ENCODE results near the gene AGRN. TPM values are rescaled to one million over a fixed set of nuclear protein-coding genes. Genes with fewer than 3 reads are reported as not detected.

AGRN gene
- polyA plus RNA-seq (2013, experiment 1 of 2): 79.8 TPM
- polyA plus RNA-seq (2013, experiment 2 of 2): 78.9 TPM

DNA sequence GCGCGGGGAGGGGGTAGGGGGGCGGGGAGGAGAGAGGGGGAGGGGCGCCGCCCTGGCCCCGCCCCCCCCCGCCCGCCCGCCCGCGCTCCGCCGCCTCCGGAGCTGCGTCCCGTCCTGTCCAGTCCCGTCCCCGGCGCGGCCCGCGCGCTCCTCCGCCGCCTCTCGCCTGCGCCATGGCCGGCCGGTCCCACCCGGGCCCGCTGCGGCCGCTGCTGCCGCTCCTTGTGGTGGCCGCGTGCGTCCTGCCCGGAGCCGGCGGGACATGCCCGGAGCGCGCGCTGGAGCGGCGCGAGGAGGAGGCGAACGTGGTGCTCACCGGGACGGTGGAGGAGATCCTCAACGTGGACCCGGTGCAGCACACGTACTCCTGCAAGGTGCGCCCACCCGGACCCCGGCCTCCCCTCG is at the start of gene AGRN:
AGRN (plus strand) TSS at position 121 of the 405 bp plus-strand sequence; CDS start at position 174, 53 bp downstream.
- Histone ChIP-seq H3K9ac (ENCODE audit: low read depth, low read length, poor library complexity) (peak within 1 kb of the TSS; percentile 96), H3K36me3 (replicated peaks in 1 of 2; ENCODE audit: control insufficient read depth in 2 of 2, insufficient read depth in 2 of 2, low read length in 2 of 2) (peaks cover 2 to 25% of the 10 kb centered on the region in 2 donors), H3K4me1 (ENCODE audit: control insufficient read depth in 2 of 2, insufficient read depth in 1 of 2, low read depth in 1 of 2, low read length in 2 of 2) (peaks cover 12 to 28% of the 10 kb centered on the region in 2 donors), H3K27me3 (ENCODE audit: control insufficient read depth in 3 of 3, insufficient read depth in 3 of 3, low read depth in 1 of 3, low read length in 3 of 3) (no peaks in the 10 kb centered on the region), H3K79me1 (ENCODE audit: low read depth, low read length) (peaks cover 28% of the 10 kb centered on the region), H3K27ac (replicated peaks; ENCODE audit: low read length) (peak within 1 kb of the TSS; percentile 95), H2BK120ac (ENCODE audit: low read depth, low read length) (peak within 1 kb of the TSS; percentile 94), H3K4ac (ENCODE audit: low read length) (peak within 1 kb of the TSS; percentile 89), H2BK5ac (ENCODE audit: low read length) (peak within 1 kb of the TSS; percentile 93), H3K4me3 (ENCODE audit: low read length in 2 of 2) (peak within 1 kb of the TSS; percentile 90 to 97), H4K8ac (ENCODE audit: low read depth, low read length) (peak within 1 kb of the TSS; percentile 82), H3K14ac (ENCODE audit: low read length) (peak within 1 kb of the TSS; percentile 97), H2BK15ac (ENCODE audit: low read length) (peak within 1 kb of the TSS; percentile 98), H2AK5ac (ENCODE audit: low read depth, low read length) (peak within 1 kb of the TSS; percentile 99), H2BK12ac (ENCODE audit: low read length) (peak within 1 kb of the TSS; percentile 58), H4K91ac (ENCODE audit: low read depth, low read length, poor library complexity) (peak within 1 kb of the TSS; percentile 85), H3K4me2 (ENCODE audit: insufficient read depth, low read length, poor library complexity, severe bottlenecking) (peak within 1 kb of the TSS; percentile 84), H3K23ac (ENCODE audit: low read depth, low read length, poor library complexity) (peak within 1 kb of the TSS; percentile 91), H2AFZ (ENCODE audit: low read length) (peak within 1 kb of the TSS; percentile 79), H3K18ac (ENCODE audit: low read length) (peak within 1 kb of the TSS; percentile 100), H3K9me3 (replicated peaks in 1 of 2; ENCODE audit: control insufficient read depth in 2 of 2, insufficient read depth in 1 of 2, low read depth in 1 of 2, low read length in 2 of 2) (no peaks in the 10 kb centered on the region)
- no peak for DNase-seq (ENCODE audit: low spot score)
- WGBS, 2 donors (ENCODE audit: extremely low coverage in 2 of 2, insufficient read length in 2 of 2, insufficient replicate concordance in 1 of 2): no CpG with 5 or more reads among the region's 58 CpGs

DNA sequence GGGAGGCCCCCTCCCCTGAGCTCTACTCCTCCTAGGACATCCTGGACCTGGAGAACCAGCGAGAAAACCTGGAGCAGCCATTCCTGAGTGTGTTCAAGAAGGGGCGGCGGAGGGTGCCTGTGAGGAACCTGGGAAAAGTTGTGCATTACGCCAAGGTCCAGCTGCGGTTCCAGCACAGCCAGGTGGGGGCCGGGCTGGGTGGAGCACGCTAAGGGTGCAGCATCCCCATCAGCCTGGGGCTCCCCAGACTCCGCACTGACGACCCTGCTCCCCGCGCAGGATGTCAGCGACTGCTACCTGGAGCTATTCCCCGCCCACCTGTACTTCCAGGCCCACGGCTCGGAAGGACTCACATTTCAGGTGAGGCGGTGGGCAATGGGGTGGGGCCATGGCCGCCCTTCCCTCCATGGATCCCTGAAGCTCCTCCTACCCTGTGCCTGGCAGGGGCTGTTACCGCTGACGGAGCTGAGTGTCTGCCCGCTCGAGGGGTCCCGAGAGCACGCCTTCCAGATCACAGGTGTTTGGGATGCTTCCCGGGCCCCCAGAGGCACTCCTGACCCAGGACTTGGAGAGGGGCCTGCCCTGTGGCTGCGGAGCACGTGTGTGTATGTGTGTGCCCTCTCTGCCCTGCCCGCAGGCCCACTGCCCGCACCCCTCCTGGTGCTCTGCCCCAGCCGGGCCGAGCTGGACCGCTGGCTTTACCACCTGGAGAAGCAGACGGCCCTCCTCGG is 49.5 kb upstream of the AGRN start:
- DNase-seq (ENCODE audit: low spot score): no peak
- H4K8ac ChIP-seq (ENCODE audit: low read depth, low read length): no peak overlapping the region
- no peak overlapping the region for H3K9ac ChIP-seq (ENCODE audit: low read depth, low read length, poor library complexity)
- peaks cover 0 to 6% of the 10 kb centered on the region in 2 donors for H3K9me3 ChIP-seq (replicated peaks in 1 of 2; ENCODE audit: control insufficient read depth in 2 of 2, insufficient read depth in 1 of 2, low read depth in 1 of 2, low read length in 2 of 2)
- peak overlapping the region; percentile 58 for H2BK15ac ChIP-seq (ENCODE audit: low read length)
- no peak overlapping the region for H2AFZ ChIP-seq (ENCODE audit: low read length)
- no peak overlapping the region for H2BK5ac ChIP-seq (ENCODE audit: low read length)
- no peaks in the 10 kb centered on the region for H3K79me1 ChIP-seq (ENCODE audit: low read depth, low read length)
- peak overlapping the region; percentile 64 for H3K18ac ChIP-seq (ENCODE audit: low read length)
- no peak overlapping the region for H2BK120ac ChIP-seq (ENCODE audit: low read depth, low read length)
- H3K36me3 ChIP-seq (replicated peaks in 1 of 2; ENCODE audit: control insufficient read depth in 2 of 2, insufficient read depth in 2 of 2, low read length in 2 of 2): peaks cover 0 to 2% of the 10 kb centered on the region in 2 donors
- no peak overlapping the region for H3K27ac ChIP-seq (replicated peaks; ENCODE audit: low read length)
- no peak overlapping the region for H3K4ac ChIP-seq (ENCODE audit: low read length)
- H3K27me3 ChIP-seq (ENCODE audit: control insufficient read depth in 3 of 3, insufficient read depth in 3 of 3, low read depth in 1 of 3, low read length in 3 of 3): peaks cover 15 to 95% (median 70%) of the 10 kb centered on the region in 3 experiments
- no peak overlapping the region for H2BK12ac ChIP-seq (ENCODE audit: low read length)
- no peak overlapping the region for H4K91ac ChIP-seq (ENCODE audit: low read depth, low read length, poor library complexity)
- H3K4me2 ChIP-seq (ENCODE audit: insufficient read depth, low read length, poor library complexity, severe bottlenecking): no peak overlapping the region
- H3K23ac ChIP-seq (ENCODE audit: low read depth, low read length, poor library complexity): no peak overlapping the region
- no CpG with 5 or more reads among the region's 33 CpGs for WGBS, 2 donors (ENCODE audit: extremely low coverage in 2 of 2, insufficient read length in 2 of 2, insufficient replicate concordance in 1 of 2)
- H3K4me1 ChIP-seq (ENCODE audit: control insufficient read depth in 2 of 2, insufficient read depth in 1 of 2, low read depth in 1 of 2, low read length in 2 of 2): peaks cover 2 to 14% of the 10 kb centered on the region in 2 donors
- peak overlapping the region in 1 of 2 donors; percentile 56 for H3K4me3 ChIP-seq (ENCODE audit: low read length in 2 of 2)
- H3K14ac ChIP-seq (ENCODE audit: low read length): peak overlapping the region; percentile 38
- peak overlapping the region; percentile 61 for H2AK5ac ChIP-seq (ENCODE audit: low read depth, low read length)

- Histone ChIP-seq H3K4me3 (ENCODE audit: low read length in 2 of 2) (no peak overlapping the region), H3K4me2 (ENCODE audit: insufficient read depth, low read length, poor library complexity, severe bottlenecking) (no peak overlapping the region), H3K79me1 (ENCODE audit: low read depth, low read length) (no peaks in the 10 kb centered on the region), H3K14ac (ENCODE audit: low read length) (no peak overlapping the region), H3K27ac (replicated peaks; ENCODE audit: low read length) (no peak overlapping the region), H2BK12ac (ENCODE audit: low read length) (no peak overlapping the region), H4K8ac (ENCODE audit: low read depth, low read length) (no peak overlapping the region), H2BK15ac (ENCODE audit: low read length) (peak overlapping the region; percentile 58), H3K4me1 (ENCODE audit: control insufficient read depth in 2 of 2, insufficient read depth in 1 of 2, low read depth in 1 of 2, low read length in 2 of 2) (peaks cover 2 to 13% of the 10 kb centered on the region in 2 donors), H3K18ac (ENCODE audit: low read length) (peak overlapping the region; percentile 64), H3K4ac (ENCODE audit: low read length) (no peak overlapping the region), H3K23ac (ENCODE audit: low read depth, low read length, poor library complexity) (no peak overlapping the region), H2AK5ac (ENCODE audit: low read depth, low read length) (peak overlapping the region; percentile 61), H3K9ac (ENCODE audit: low read depth, low read length, poor library complexity) (no peak overlapping the region), H2BK5ac (ENCODE audit: low read length) (no peak overlapping the region), H2AFZ (ENCODE audit: low read length) (no peak overlapping the region), H3K9me3 (replicated peaks in 1 of 2; ENCODE audit: control insufficient read depth in 2 of 2, insufficient read depth in 1 of 2, low read depth in 1 of 2, low read length in 2 of 2) (peaks cover 0 to 6% of the 10 kb centered on the region in 2 donors), H2BK120ac (ENCODE audit: low read depth, low read length) (no peak overlapping the region), H4K91ac (ENCODE audit: low read depth, low read length, poor library complexity) (no peak overlapping the region), H3K27me3 (ENCODE audit: control insufficient read depth in 3 of 3, insufficient read depth in 3 of 3, low read depth in 1 of 3, low read length in 3 of 3) (peaks cover 15 to 97% (median 69%) of the 10 kb centered on the region in 3 experiments), H3K36me3 (replicated peaks in 1 of 2; ENCODE audit: control insufficient read depth in 2 of 2, insufficient read depth in 2 of 2, low read length in 2 of 2) (peaks cover 0 to 2% of the 10 kb centered on the region in 2 donors)
- no peak for DNase-seq (ENCODE audit: low spot score)
- no CpG with 5 or more reads among the region's 42 CpGs for WGBS, 2 donors (ENCODE audit: extremely low coverage in 2 of 2, insufficient read length in 2 of 2, insufficient replicate concordance in 1 of 2)
These were observed 48.8 kb upstream of the AGRN start for GRCh38 chr1:970973-971730.

All from neuronal stem cell (in vitro differentiated cells).